ENCODE data around the gene NACC1. TPM values are rescaled to one million over a fixed set of nuclear protein-coding genes. Genes with fewer than 3 reads are reported as not detected.
A peak's percentile ranks its signal among the peaks of the same experiment; 100 is the strongest.

Gene NACC1
- total RNA-seq, 3 donors from 2014 or later (not counting 1 experiment from before 2014, with no cell fraction given): 41.2 to 48.7 (median 43.4) TPM

- peak overlapping the region; percentile 84 for H3K27ac ChIP-seq (ENCODE audit: low read length)
- peaks cover 10 to 43% of the 10 kb centered on the region in 2 donors for H3K4me1 Mint-ChIP-seq
- H3K27me3 ChIP-seq (ENCODE audit: control insufficient read depth, insufficient read depth, low read length): no peaks in the 10 kb centered on the region
- H3K9me3 ChIP-seq (ENCODE audit: control insufficient read depth, insufficient read depth, low read length): no peaks in the 10 kb centered on the region
- ATAC-seq (peak; percentile 58 to 62 (median 60)), DNase-seq (peak; percentile 69 to 77)
- H3K4me3 ChIP-seq (ENCODE audit: low read length): peak overlapping the region; percentile 49
- peaks cover 5% of the 10 kb centered on the region for H3K36me3 ChIP-seq (ENCODE audit: control insufficient read depth, insufficient read depth, low read length)
- H3K9me3 Mint-ChIP-seq: peaks cover 3% of the 10 kb centered on the region in 2 donors
- no peaks in the 10 kb centered on the region for H3K36me3 Mint-ChIP-seq
- H3K27me3 Mint-ChIP-seq (ENCODE audit: low read depth in 2 of 2): no peaks in the 10 kb centered on the region
- peaks cover 69% of the 10 kb centered on the region for H3K4me1 ChIP-seq (ENCODE audit: control insufficient read depth, insufficient read depth, low read length)
- peak; percentile 97 for TF ChIP-seq CTCF (IDR thresholded peaks at IDR 0.05)
- peak overlapping the region; percentile 93 for H3K4me3 Mint-ChIP-seq
- intact Hi-C loops (cut with micrococcal nuclease): loop anchor here (5.0 kb wide), 2 partner anchors 48 to 317 kb away; partner anchors contain the start of genes IER2 and STX10
- peak overlapping the region; percentile 70 to 88 for H3K27ac Mint-ChIP-seq
- WGBS (ENCODE audit: insufficient coverage): under 1% methylated on average over 33 of the region's 33 CpGs
Observed at GRCh38 chr19:13104360-13104847, 13.7 kb upstream of the NACC1 start.

DNA sequence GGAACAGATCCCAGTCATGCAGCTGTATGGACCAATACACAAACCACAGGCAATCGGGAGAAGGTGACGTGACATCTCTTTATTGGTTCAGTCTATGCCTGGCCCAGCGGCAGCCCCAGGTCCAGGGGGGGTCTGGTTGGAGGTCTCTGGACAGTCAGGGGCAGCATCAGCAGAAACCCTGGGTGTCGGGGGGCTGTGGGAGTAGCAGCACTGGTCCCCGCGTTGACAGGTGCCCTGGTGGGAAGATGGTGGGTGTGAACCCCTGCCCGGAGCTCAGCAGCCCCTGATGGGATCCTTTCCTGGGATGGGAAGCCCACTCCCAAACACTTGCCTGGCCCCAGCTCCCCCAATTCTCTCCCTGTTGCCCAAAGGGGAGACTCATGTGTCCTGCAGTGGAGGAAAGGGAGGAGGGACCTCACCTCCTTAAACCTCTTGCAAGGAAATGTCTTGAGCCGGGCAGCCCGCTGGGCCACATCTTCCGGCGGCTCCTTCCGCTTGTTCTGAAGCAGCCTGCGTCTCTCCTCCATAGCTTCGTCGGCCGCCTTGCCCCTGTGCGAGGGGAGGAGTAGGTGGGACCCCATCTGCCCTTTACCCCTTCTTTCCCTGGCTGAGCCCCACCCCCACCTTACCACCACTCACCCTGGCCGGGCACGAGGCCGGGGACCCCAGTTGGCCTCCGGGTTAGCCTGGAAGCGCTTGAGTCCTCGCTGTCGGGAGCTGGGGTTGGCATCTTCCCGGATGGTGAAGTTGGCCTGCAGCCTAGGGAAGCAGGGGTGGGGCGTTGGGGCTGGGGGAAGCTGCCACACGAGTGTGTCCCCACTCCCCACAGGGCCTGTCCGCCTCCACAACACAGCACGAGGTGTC is 13.0 kb upstream of the NACC1 start:
- H3K4me1 Mint-ChIP-seq: peaks cover 5 to 36% of the 10 kb centered on the region in 2 donors
- ATAC-seq (peak; percentile 18 to 36 (median 30)), DNase-seq (peak in 1 of 2 donors; percentile 54)
- intact Hi-C loops (cut with micrococcal nuclease): loop anchor here (5.0 kb wide), 2 partner anchors 47 to 318 kb away; partner anchors contain the start of genes IER2 and STX10
- H3K27ac ChIP-seq (ENCODE audit: low read length): peak overlapping the region; percentile 84
- peak; percentile 59 for TF ChIP-seq CTCF (IDR thresholded peaks at IDR 0.05)
- no peaks in the 10 kb centered on the region for H3K27me3 ChIP-seq (ENCODE audit: control insufficient read depth, insufficient read depth, low read length)
- WGBS (ENCODE audit: insufficient coverage): 15% methylated on average over 18 of the region's 29 CpGs
- peaks cover 0 to 1% of the 10 kb centered on the region in 2 donors for H3K9me3 Mint-ChIP-seq
- no peaks in the 10 kb centered on the region for H3K27me3 Mint-ChIP-seq (ENCODE audit: low read depth in 2 of 2)
- H3K4me3 Mint-ChIP-seq: peak overlapping the region; percentile 93
- H3K36me3 ChIP-seq (ENCODE audit: control insufficient read depth, insufficient read depth, low read length): peaks cover 5% of the 10 kb centered on the region
- peak overlapping the region; percentile 70 to 88 for H3K27ac Mint-ChIP-seq
- H3K36me3 Mint-ChIP-seq: no peaks in the 10 kb centered on the region
- H3K4me1 ChIP-seq (ENCODE audit: control insufficient read depth, insufficient read depth, low read length): peaks cover 62% of the 10 kb centered on the region
- peak overlapping the region; percentile 49 for H3K4me3 ChIP-seq (ENCODE audit: low read length)
- no peaks in the 10 kb centered on the region for H3K9me3 ChIP-seq (ENCODE audit: control insufficient read depth, insufficient read depth, low read length)

DNA sequence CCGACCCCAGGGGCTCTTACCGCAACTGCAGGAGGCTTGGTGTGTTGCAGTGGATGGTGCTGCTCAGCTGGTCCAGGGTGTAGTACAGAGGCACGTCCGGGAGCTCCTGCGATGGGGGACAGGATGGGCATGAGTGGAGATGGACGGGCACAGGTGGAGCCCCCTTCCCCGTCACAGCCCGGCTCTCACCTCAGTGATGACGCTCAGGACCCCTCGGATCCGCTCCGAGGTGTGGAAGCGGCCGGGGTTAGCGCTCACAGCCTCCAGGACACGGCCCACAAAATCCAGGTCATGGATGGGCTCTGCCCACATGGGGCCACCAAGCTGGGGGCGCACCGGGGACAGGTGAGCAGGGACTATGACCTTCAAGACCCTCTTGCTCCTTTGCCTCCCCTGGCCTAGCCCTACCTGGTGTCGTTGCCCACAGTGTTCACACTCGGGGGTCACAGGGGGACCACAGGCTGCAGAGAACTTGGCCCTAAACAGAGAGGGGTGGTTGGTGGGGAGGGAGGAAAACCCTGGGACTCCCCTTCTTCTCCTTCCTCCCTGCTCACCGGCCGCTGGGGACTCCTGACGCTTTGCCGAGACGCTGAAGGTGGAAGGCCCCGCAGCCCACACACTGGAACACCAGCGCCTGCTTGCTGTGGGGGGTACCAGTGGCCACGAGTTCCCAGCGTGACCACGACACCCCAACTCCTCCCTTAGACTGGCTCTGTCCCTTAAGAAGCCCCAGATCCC is 8.5 kb upstream of the NACC1 start:
- ATAC-seq: no peak
- H3K4me1 Mint-ChIP-seq: peaks cover 0 to 9% of the 10 kb centered on the region in 2 donors
- no peak overlapping the region for H3K4me3 ChIP-seq (ENCODE audit: low read length)
- H3K27me3 Mint-ChIP-seq (ENCODE audit: low read depth in 2 of 2): no peaks in the 10 kb centered on the region
- peaks cover 18% of the 10 kb centered on the region for H3K4me1 ChIP-seq (ENCODE audit: control insufficient read depth, insufficient read depth, low read length)
- no peaks in the 10 kb centered on the region for H3K27me3 ChIP-seq (ENCODE audit: control insufficient read depth, insufficient read depth, low read length)
- intact Hi-C loops (cut with micrococcal nuclease): no loop called here
- 95% methylated on average over 30 of the region's 30 CpGs for WGBS (ENCODE audit: insufficient coverage)
- no peaks in the 10 kb centered on the region for H3K36me3 Mint-ChIP-seq
- H3K27ac ChIP-seq (ENCODE audit: low read length): no peak overlapping the region
- TF ChIP-seq CTCF (IDR thresholded peaks at IDR 0.05): no peak
- no peak for DNase-seq
- no peaks in the 10 kb centered on the region for H3K9me3 Mint-ChIP-seq
- no peaks in the 10 kb centered on the region for H3K9me3 ChIP-seq (ENCODE audit: control insufficient read depth, insufficient read depth, low read length)
- H3K36me3 ChIP-seq (ENCODE audit: control insufficient read depth, insufficient read depth, low read length): peaks cover 8% of the 10 kb centered on the region
- no peak overlapping the region for H3K27ac Mint-ChIP-seq
- H3K4me3 Mint-ChIP-seq: no peak overlapping the region
